Activated naive CD4-positive, alpha-beta T cell treated with anti-CD3 and anti-CD28 coated beads for 36 hours (primary cell): ENCODE measurements around the gene CSNK1D. TPM values are rescaled to one million over a fixed set of nuclear protein-coding genes. Genes with fewer than 3 reads are reported as not detected.
"Not testable (repeated sequence)": the region's sequence is repeated elsewhere in the genome, so short reads cannot be mapped to it uniquely, and the experiment has no call there.

Experiments
- CTCF ChIA-PET: fragments of 350-600 bp; sonication (Branson Sonifier 250); formaldehyde crosslinking; loops from one replicate; lab custom pipeline; 2021; ENCODE audit warnings: antibody characterized with exemption; lab: Charles Lee
- DNase-seq: peaks from one replicate; pipeline ENCODE4 v3.0.0-alpha.2; 2020
- H3K27ac Mint-ChIP-seq: one replicate; pipeline ENCODE4 v1.8.0; 2021; ENCODE audit warnings: mild to moderate bottlenecking, mixed read lengths
- H3K27me3 Mint-ChIP-seq: one replicate; pipeline ENCODE4 v1.8.0; 2021; ENCODE audit warnings: low read depth, mixed read lengths
- H3K36me3 Mint-ChIP-seq: one replicate; pipeline ENCODE4 v1.8.0; 2021; ENCODE audit warnings: low read depth, mixed read lengths
- H3K4me1 Mint-ChIP-seq: one replicate; pipeline ENCODE4 v1.8.0; 2021; ENCODE audit warnings: low read depth, mixed read lengths
- H3K4me3 Mint-ChIP-seq: one replicate; pipeline ENCODE4 v1.8.0; 2021; ENCODE audit warnings: mild to moderate bottlenecking, moderate library complexity, mixed read lengths
- H3K9me3 Mint-ChIP-seq: one replicate; pipeline ENCODE4 v1.8.0; 2021; ENCODE audit warnings: mixed read lengths
- intact Hi-C: fragments of 100-400 bp; cut with micrococcal nuclease; formaldehyde crosslinking; loops from one replicate; pipeline ENCODE4 v1.15.1; 2023
- total RNA-seq, 2 experiments: library from RNA; stranded (reverse); gene quantifications; one replicate each; pipeline ENCODE4 v1.2.3, GENCODE V29; 2021

The CSNK1D gene
- total RNA-seq, 2 experiments from 2014 or later = 99.8 to 100 TPM

DNA sequence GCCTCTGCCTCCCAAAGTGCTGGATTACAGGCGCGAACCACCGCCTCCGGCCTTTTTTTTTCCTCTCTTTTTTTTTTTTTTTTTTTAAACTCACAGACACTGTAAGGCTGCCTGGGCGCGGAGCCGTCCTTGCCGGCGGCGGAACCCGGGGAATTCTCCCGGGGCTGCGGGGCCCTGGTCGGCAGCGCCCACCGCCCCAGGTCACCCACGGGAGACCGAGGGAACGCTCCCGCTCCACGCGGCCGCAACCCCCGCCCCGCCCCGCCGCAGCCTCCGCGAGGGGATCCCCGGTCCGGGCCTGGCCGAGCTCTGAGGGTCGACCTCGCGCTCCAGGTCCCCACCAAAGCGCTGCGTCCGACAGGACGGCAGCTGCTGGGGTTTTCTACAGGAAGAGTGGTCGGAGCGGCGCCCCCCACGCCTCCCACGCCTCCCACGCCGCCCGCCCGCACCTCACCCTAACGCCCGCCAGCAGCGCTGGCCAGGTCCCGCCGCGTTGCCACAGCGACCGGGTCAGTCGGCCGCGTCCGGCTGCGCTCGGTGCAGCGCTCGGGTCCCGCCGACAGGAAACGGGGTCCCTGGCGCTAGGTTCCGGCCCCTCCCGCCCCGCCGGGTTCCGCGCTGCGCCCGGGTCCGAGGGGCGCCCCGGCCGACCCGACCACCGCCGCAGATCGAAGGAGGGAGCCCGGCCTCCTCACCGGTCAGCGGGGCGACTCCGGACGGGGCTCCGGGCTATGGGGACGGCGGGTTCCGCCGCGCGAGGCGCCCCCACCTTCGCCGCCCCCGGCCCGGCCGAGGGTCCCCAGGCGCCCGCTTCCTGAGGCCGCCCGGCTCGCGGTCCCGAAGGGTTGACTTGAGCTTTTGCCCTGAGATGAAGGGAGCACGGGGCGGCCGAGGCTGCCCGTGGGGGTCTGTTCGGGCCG, 60.9 kb downstream of the CSNK1D start, which contains the start of gene CCDC57:
Gene CCDC57 (minus strand): TSS at position 512 of the 920 bp plus-strand sequence. CDS start 10,898 bp downstream, outside the sequence.
- H3K27me3 Mint-ChIP-seq = no peaks in the 10 kb centered on the region
- peaks cover 33% of the 10 kb centered on the region for H3K4me1 Mint-ChIP-seq
- intact Hi-C loops = loop anchor here (1.0 to 2.0 kb wide), 2 partner anchors 26 to 285 kb away; partner anchors contain the start of gene MAFG

DNA sequence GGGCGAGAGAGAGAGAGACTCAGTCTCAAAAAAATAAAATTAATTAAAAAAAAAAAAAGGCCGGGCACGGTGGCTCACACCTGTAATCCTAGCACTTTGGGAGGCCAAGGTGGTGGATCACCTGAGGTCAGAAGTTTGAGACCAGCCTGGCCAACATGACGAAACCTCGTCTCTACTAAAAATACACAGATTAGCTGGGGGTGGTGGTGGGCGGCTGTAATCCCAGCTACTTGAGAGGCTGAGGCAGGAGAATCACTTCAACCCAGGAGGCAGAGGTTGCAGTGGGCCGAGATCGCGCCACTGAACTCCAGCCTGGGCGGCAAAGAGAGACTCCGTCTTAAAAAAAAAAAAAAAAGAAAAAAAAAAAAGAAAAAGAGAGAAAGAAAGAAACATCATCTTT, 62.8 kb downstream of the CSNK1D start:
- intact Hi-C loops, H3K36me3 Mint-ChIP-seq, H3K27me3 Mint-ChIP-seq, DNase-seq, H3K4me3 Mint-ChIP-seq, H3K9me3 Mint-ChIP-seq, H3K27ac Mint-ChIP-seq: not testable (repeated sequence)
- CTCF ChIA-PET = interaction anchor here (0.7 to 1.7 kb wide), 2 partner anchors 49 to 173 kb away, joined by 3 to 5 read pairs; partner anchors contain the start of gene DCXR
- peaks cover 35% of the 10 kb centered on the region for H3K4me1 Mint-ChIP-seq

More for the DNA sequence above, 60.9 kb downstream of the CSNK1D start, which contains the start of gene CCDC57:
- H3K9me3 Mint-ChIP-seq = no peaks in the 10 kb centered on the region
- H3K27ac Mint-ChIP-seq = peak within 1 kb of the TSS; percentile 53
- DNase-seq = peak; percentile 74
- H3K4me3 Mint-ChIP-seq = peak within 1 kb of the TSS; percentile 79
- no peaks in the 10 kb centered on the region for H3K36me3 Mint-ChIP-seq
- CTCF ChIA-PET = interaction anchor here (1.3 to 1.7 kb wide), 3 partner anchors 18 to 175 kb away, joined by 3 to 5 read pairs (median 3); partner anchors contain the start of genes DCXR and SECTM1

DNA sequence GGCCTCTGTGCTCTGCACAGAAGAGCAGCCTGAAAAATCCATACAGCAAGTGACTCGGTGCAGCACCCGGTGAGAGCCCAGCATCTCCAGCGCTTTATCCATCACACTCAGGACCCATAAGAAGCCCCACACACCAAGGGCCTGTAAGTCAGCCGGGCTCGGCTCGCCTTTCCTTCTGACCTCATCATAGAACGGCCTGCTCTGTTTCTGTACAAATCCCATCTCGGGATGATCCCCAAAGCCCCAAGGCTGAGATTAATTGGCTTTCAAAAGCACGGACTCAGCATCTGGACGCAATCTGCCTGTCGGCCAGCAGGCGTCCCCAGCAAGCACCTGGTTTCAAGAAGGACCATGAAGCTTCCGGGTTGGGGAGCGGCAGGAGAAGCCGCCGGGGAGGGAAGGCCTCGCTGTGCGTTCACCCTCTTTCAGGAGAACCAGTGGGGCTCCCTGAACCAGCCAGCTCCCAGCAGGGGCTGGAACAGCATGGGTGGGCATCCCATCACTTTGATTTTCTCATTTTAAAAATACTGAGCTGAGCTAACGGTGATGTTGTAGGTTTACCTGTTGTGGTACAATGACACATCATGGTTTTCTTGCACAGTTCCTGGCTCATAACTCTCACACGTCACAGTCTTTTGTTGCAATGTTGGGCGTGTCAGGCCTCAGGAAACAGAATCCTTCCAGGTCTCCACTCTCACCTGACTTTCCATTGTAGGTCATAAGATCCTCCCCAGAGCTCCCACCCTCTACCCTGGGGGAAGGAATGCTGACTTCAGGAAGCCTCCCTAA, 67.6 kb downstream of the CSNK1D start:
- peak overlapping the region; percentile 93 for H3K27ac Mint-ChIP-seq
- peaks cover 50% of the 10 kb centered on the region for H3K4me1 Mint-ChIP-seq
- no peaks in the 10 kb centered on the region for H3K9me3 Mint-ChIP-seq
- DNase-seq = peak; percentile 89
- intact Hi-C loops = loop anchor here (10.0 kb wide), 1 partner anchor 89 kb away; no protein-coding TSS in a partner anchor
- peaks cover 3% of the 10 kb centered on the region for H3K36me3 Mint-ChIP-seq
- H3K4me3 Mint-ChIP-seq = peak overlapping the region; percentile 70
- CTCF ChIA-PET = interaction anchor here (0.6 to 1.6 kb wide), 15 partner anchors 9 to 294 kb away, joined by 3 to 6 read pairs (median 4); partner anchors contain the start of gene SLC16A3
- no peaks in the 10 kb centered on the region for H3K27me3 Mint-ChIP-seq

DNA sequence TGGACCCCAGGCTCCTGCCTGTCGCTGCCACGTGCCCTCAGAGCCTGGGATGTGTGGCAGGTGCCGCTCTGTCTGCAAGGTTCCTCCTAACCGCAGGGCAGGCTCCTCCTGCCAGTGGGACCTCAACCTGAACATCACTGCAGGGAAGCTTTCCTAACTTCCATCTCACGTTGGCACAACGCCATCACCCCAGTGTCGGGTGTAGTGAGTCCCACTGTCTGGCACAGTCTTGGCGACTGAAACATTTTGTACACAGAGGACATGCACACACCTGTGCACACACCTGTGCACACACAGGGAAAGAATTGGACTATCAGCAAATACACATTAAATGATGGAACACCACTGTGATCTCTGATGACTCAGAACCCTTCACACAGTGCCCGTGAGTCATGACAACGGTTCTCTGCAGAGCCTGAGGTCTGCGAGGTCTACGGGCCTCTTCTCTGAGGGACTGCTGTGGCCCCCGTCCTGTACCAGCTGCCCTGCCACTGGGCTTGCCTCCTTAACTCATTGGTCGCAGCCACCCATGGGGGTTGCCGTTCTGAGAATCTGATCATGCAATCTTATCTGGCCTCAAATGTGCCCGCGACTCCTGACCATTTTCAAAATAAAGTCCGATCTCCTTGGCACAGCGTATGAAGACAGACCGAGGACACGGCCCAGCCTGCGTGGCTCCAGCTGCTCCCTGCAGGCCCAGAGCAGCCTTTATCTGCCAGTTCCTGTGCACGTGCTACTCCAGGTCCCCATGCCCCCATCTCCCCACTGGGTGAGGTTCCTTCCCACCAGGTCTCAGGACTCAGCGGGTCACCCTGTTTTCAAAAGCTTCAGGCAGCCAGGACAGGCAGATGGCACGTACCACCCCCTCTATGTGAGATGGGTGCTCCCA, 68.4 kb downstream of the CSNK1D start:
- H3K4me3 Mint-ChIP-seq = no peak overlapping the region
- DNase-seq = peak; percentile 66
- intact Hi-C loops = loop anchor here (10.0 kb wide), 1 partner anchor 90 kb away; no protein-coding TSS in a partner anchor

DNA sequence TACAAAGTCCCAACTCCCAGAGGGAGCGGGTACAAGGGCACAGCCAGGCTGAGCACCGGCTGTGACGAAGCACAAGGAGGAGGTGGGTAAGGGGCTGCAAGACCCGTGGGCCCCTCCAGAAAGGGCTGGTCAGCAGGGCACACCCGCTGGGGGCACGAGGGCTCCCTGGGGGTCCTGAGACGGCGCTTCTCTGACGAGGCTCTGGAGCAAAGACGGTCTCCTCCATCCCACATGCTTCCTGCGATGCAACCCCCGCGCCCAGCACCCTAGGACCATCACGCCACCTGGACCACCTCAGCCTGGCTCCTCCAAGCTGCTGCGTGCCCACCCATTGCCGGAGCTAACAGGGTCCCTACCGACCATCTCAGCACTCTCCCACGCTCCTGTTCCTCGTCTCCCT, 69.6 kb downstream of the CSNK1D start:
- Mint-ChIP-seq H3K4me3 (no peak overlapping the region), H3K9me3 (no peaks in the 10 kb centered on the region), H3K36me3 (peaks cover 3% of the 10 kb centered on the region), H3K27me3 (no peaks in the 10 kb centered on the region), H3K4me1 (peaks cover 67% of the 10 kb centered on the region), H3K27ac (no peak overlapping the region)
- CTCF ChIA-PET = interaction anchor here (0.8 to 1.0 kb wide), 2 partner anchors 31 to 82 kb away, joined by 3 to 4 read pairs; no protein-coding TSS in a partner anchor
- DNase-seq = no peak
- intact Hi-C loops = loop anchor here (10.0 kb wide), 1 partner anchor 91 kb away; no protein-coding TSS in a partner anchor

More for the DNA sequence above, 68.4 kb downstream of the CSNK1D start:
- CTCF ChIA-PET = interaction anchor here (0.6 to 1.4 kb wide), 7 partner anchors 9 to 289 kb away, joined by 3 to 6 read pairs (median 5); no protein-coding TSS in a partner anchor
- H3K27ac Mint-ChIP-seq = peak overlapping the region; percentile 93
- H3K4me1 Mint-ChIP-seq = peaks cover 57% of the 10 kb centered on the region
- peaks cover 3% of the 10 kb centered on the region for H3K36me3 Mint-ChIP-seq
- no peaks in the 10 kb centered on the region for H3K27me3 Mint-ChIP-seq
- H3K9me3 Mint-ChIP-seq = no peaks in the 10 kb centered on the region

DNA sequence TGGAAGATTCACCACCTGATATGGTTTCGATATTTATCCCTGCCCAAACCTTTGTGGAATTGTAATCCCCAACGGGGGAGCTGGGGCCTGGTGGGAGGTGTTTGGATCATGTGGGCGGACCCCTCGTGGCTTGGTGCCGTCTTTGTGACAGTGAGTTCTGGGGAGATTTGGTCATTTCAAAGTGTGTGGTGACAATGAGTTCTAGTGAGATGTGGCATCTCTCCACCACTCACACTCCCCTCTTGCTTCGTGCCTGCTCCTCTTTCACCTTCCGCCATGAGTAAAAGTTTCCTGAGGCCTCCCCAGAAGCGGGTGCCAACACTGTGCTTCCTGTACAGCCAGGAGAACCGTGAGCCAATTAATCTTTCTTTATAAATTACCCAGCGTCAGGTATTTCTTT, 70.5 kb downstream of the CSNK1D start:
- Mint-ChIP-seq H3K27ac (peak overlapping the region; percentile 40), H3K9me3 (no peaks in the 10 kb centered on the region), H3K36me3 (peaks cover 10% of the 10 kb centered on the region), H3K4me1 (peaks cover 74% of the 10 kb centered on the region), H3K27me3 (no peaks in the 10 kb centered on the region), H3K4me3 (no peak overlapping the region)
- DNase-seq = peak; percentile 51
- CTCF ChIA-PET = interaction anchor here (0.7 to 1.0 kb wide), 3 partner anchors 9 to 81 kb away, joined by 3 to 4 read pairs (median 3); no protein-coding TSS in a partner anchor
- intact Hi-C loops = loop anchor here (10.0 kb wide), 1 partner anchor 92 kb away; no protein-coding TSS in a partner anchor

DNA sequence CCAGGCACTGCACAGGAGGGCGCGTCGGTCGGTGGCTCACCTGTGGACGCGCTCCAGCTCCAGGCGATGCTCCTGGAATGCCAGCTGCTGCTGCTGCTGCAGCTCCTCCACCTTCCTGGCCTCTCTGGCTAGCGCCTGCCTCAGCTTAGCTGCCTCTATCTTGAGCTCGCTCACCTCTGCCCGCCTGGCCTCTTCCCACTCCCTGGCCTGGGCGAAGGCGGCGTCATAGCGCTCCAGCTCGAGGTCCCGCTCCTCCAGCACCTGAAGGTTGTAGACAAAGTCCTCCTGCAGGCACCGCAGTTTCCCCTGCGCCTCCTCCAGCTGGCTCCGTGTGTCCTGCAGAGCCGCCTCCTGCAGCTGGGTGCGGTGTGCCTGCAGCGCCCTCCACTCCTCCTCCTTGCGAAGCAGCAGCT, 72.0 kb downstream of the CSNK1D start:
- DNase-seq = no peak
- Mint-ChIP-seq H3K9me3 (no peaks in the 10 kb centered on the region), H3K27ac (no peak overlapping the region), H3K4me3 (no peak overlapping the region), H3K27me3 (no peaks in the 10 kb centered on the region), H3K4me1 (peaks cover 71% of the 10 kb centered on the region), H3K36me3 (peaks cover 15% of the 10 kb centered on the region)
- intact Hi-C loops = loop anchor here (2.0 to 10.0 kb wide), 2 partner anchors 93 to 103 kb away; partner anchors contain the start of gene FASN
- CTCF ChIA-PET = interaction anchor here (0.5 to 1.2 kb wide), 7 partner anchors 19 to 1060 kb away, joined by 3 to 6 read pairs (median 4); no protein-coding TSS in a partner anchor

DNA sequence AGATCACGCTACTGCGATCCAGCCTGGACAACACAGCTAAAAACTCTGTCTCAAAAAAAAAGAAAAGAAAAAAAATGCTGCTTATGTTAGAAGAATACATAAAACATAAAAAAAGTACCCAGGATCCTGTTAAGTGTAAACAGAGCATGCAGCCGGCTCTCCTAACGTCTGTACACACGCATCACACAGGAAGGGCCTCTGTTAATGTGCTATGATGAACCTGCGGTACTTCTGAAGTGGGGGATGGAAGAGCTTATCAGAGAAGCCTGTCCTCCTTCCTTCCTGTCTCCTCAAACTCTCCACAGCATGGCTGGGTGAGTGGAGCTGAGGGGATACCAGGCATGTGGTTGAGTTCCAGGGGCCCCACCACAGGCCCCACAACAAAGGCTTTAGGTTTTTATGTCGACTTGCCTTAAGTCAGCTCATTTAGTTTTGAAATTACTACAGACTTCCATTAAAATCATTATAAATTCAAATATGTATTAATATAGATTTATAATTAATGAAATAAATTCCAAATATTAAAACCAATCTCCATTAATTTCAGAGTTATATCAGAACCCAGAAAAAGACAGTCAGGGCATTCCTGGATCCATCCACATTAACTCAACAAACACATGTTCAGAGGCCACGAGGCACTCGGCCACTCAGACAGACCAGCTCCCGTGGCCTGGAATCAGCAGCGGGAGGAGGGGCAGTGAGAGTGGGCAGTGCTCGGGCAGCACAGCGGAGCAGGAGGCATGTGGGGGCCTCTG, 72.6 kb downstream of the CSNK1D start:
- peak; percentile 81 for DNase-seq
- CTCF ChIA-PET = interaction anchor here (0.5 to 1.2 kb wide), 9 partner anchors 20 to 794 kb away, joined by 3 to 6 read pairs (median 3); partner anchors contain the start of gene DCXR
- peaks cover 65% of the 10 kb centered on the region for H3K4me1 Mint-ChIP-seq
- no peak overlapping the region for H3K4me3 Mint-ChIP-seq
- no peaks in the 10 kb centered on the region for H3K9me3 Mint-ChIP-seq
- intact Hi-C loops = loop anchor here (2.0 to 10.0 kb wide), 2 partner anchors 94 to 102 kb away; partner anchors contain the start of gene FASN
- H3K27ac Mint-ChIP-seq = peak overlapping the region; percentile 65
- H3K27me3 Mint-ChIP-seq = no peaks in the 10 kb centered on the region
- peaks cover 15% of the 10 kb centered on the region for H3K36me3 Mint-ChIP-seq

DNA sequence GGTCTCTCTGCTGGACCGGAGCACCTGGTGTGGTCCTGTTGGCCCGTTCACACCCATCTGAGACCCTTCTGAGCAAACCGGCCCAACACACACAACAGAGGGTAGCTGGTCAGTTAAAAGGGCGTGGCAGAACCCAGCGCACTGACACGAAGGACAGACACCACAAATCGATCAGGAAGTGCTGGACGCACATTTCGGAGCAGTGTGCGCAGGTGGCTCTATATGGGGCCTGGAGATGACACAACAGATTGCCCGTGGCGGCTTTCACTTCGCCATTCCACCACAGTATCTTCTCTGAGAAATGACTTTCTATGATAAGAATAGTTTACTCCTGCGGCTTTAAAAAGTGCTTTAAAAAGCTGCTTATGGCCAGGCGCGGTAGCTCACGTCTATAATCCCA, 73.4 kb downstream of the CSNK1D start:
- peak overlapping the region; percentile 46 for H3K27ac Mint-ChIP-seq
- DNase-seq = no peak
- intact Hi-C loops = loop anchor here (2.0 to 10.0 kb wide), 2 partner anchors 95 to 101 kb away; partner anchors contain the start of gene FASN
- no peak overlapping the region for H3K4me3 Mint-ChIP-seq
- H3K36me3 Mint-ChIP-seq = peaks cover 22% of the 10 kb centered on the region
- CTCF ChIA-PET = interaction anchor here (0.8 to 1.2 kb wide), 2 partner anchors 21 to 150 kb away, joined by 3 read pairs; no protein-coding TSS in a partner anchor
- H3K4me1 Mint-ChIP-seq = peaks cover 58% of the 10 kb centered on the region
- H3K9me3 Mint-ChIP-seq = no peaks in the 10 kb centered on the region
- no peaks in the 10 kb centered on the region for H3K27me3 Mint-ChIP-seq

DNA sequence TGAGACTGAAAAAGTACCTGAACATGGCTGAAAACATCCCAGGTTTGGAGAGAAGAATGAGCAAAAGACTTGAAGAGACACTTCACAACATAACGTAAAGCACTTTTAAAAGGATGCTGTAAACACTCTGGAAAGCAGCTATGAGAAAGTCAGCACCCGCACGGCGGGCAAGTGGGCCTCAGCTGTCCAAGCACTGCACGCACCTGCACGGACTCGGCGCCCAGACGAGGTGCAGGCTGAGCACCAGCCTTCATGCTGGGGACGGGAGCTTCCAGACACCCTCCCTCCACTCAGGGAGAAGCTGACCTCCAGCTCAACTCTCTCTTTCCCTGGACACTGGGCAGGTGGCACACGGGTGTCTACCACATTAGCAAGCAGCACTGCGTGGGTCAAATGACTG, 74.0 kb downstream of the CSNK1D start:
- Mint-ChIP-seq H3K4me1 (peaks cover 52% of the 10 kb centered on the region), H3K27me3 (no peaks in the 10 kb centered on the region), H3K4me3 (no peak overlapping the region), H3K9me3 (no peaks in the 10 kb centered on the region), H3K27ac (no peak overlapping the region), H3K36me3 (peaks cover 26% of the 10 kb centered on the region)
- CTCF ChIA-PET = interaction anchor here (0.6 to 0.8 kb wide), 2 partner anchors 54 to 149 kb away, joined by 3 to 5 read pairs; no protein-coding TSS in a partner anchor
- no peak for DNase-seq
- intact Hi-C loops = loop anchor here (2.0 kb wide), 1 partner anchor 73 kb away; no protein-coding TSS in a partner anchor
